IMR-90 (cell line): ENCODE data around the gene NAB2. TPM values are rescaled to one million over a fixed set of nuclear protein-coding genes. Genes with fewer than 3 reads are reported as not detected.

Experiments used
- ATAC-seq: fragments of 200-7000 bp; cut with Tn5 transposase; 2 replicates; pipeline ENCODE4 v1.9.1; 2020; ENCODE audit warnings: low read depth, mild to moderate bottlenecking, moderate library complexity
- BruUV-seq: library from RNA; stranded (reverse); fragments of 400-500 nt; replicated peaks from 2 replicates; lab custom pipeline; 2021; lab: Mats Ljungman, UMichigan
- CTCF ChIA-PET: fragments of 300-600 bp; formaldehyde crosslinking; extraction: SDS; loops from one replicate; lab custom pipeline; 2021; ENCODE audit warnings: antibody characterized with exemption; lab: Yijun Ruan, JAX
- POLR2A ChIA-PET: fragments of 300-600 bp; sonication (Branson Sonifier 250); formaldehyde crosslinking; loops from one replicate; lab custom pipeline; 2022; ENCODE audit warnings: antibody characterized with exemption; ENCODE audit not compliant: unreplicated experiment; lab: Charles Lee
- DNase-seq: peaks from one replicate; pipeline ENCODE4 v3.0.0; 2013
- H2AFZ ChIP-seq: replicated peaks from 2 replicates; pipeline ENCODE3; 2013; ENCODE audit warnings: low read length, mild to moderate bottlenecking; ENCODE audit not compliant: poor library complexity
- H2AK5ac ChIP-seq: 2 replicates; pipeline ENCODE4 v1.6.1; 2013; ENCODE audit warnings: low read depth, low read length, inconsistent platforms
- H2AK9ac ChIP-seq: replicated peaks from 2 replicates; pipeline ENCODE3; 2013; ENCODE audit warnings: mild to moderate bottlenecking, low read depth, low read length, moderate library complexity; ENCODE audit not compliant: poor library complexity
- H2BK120ac ChIP-seq: 2 replicates; pipeline ENCODE4 v1.6.1; 2013; ENCODE audit warnings: low read depth, low read length, inconsistent platforms
- H2BK15ac ChIP-seq: 3 replicates; pipeline ENCODE4 v1.6.1; 2013; ENCODE audit warnings: low read depth, low read length, inconsistent platforms
- H2BK20ac ChIP-seq: 2 replicates; pipeline ENCODE4 v1.6.1; 2013; ENCODE audit warnings: low read depth, mild to moderate bottlenecking, inconsistent platforms, low read length, moderate library complexity
- H2BK5ac ChIP-seq: 2 replicates; pipeline ENCODE4 v1.6.1; 2013; ENCODE audit warnings: mild to moderate bottlenecking, low read depth, low read length, inconsistent platforms; ENCODE audit not compliant: poor library complexity, severe bottlenecking
- H3K14ac ChIP-seq: replicated peaks from 2 replicates; pipeline ENCODE4 v1.6.1; 2013; ENCODE audit warnings: low read depth, low read length, inconsistent platforms
- H3K18ac ChIP-seq: 2 replicates; pipeline ENCODE4 v1.6.1; 2013; ENCODE audit warnings: low read depth, low read length, control low read depth
- H3K23ac ChIP-seq: 2 replicates; pipeline ENCODE4 v1.6.1; 2013; ENCODE audit warnings: low read depth, low read length, inconsistent platforms
- H3K27ac ChIP-seq: 2 replicates; pipeline ENCODE4 v1.5.1; 2013; ENCODE audit warnings: mild to moderate bottlenecking, control low read depth, low read length; ENCODE audit not compliant: insufficient read depth
- H3K27me3 ChIP-seq: 2 replicates; pipeline ENCODE4 v1.6.1; 2013; ENCODE audit warnings: low read length; ENCODE audit not compliant: control insufficient read depth, insufficient read depth
- H3K36me3 ChIP-seq: 2 replicates; pipeline ENCODE4 v1.6.1; 2013; ENCODE audit warnings: low read length, mixed read lengths; ENCODE audit not compliant: control insufficient read depth, insufficient read depth
- H3K4ac ChIP-seq: 2 replicates; pipeline ENCODE4 v1.6.1; 2013; ENCODE audit warnings: low read depth, low read length, inconsistent platforms
- H3K4me1 ChIP-seq: 2 replicates; pipeline ENCODE4 v1.6.1; 2013; ENCODE audit warnings: low read length, mixed read lengths; ENCODE audit not compliant: control insufficient read depth, insufficient read depth
- H3K4me2 ChIP-seq: 2 replicates; pipeline ENCODE4 v1.6.1; 2013; ENCODE audit warnings: low read depth, mild to moderate bottlenecking, control low read depth, low read length, moderate library complexity
- H3K4me3 ChIP-seq: 2 replicates; pipeline ENCODE4 v1.5.1; 2013; ENCODE audit warnings: low read depth, mild to moderate bottlenecking, control low read depth, low read length, moderate library complexity; ENCODE audit not compliant: insufficient read depth
- H3K56ac ChIP-seq: 2 replicates; pipeline ENCODE4 v1.6.1; 2013; ENCODE audit warnings: low read length, inconsistent platforms; ENCODE audit not compliant: insufficient read depth; ENCODE audit errors: extremely low read depth
- H3K79me1 ChIP-seq, 2 experiments: 2 replicates each; pipeline ENCODE4 v1.6.1; 2013; ENCODE audit warnings: low read length in 2 of 2, inconsistent platforms in 1 of 2, low read depth in 1 of 2
- H3K9ac ChIP-seq: 2 replicates; pipeline ENCODE4 v1.6.1; 2013; ENCODE audit warnings: low read depth, low read length, control low read depth
- H3K9me1 ChIP-seq: 2 replicates; pipeline ENCODE4 v1.6.1; 2013; ENCODE audit warnings: low read length, inconsistent platforms; ENCODE audit not compliant: insufficient read depth
- H3K9me3 ChIP-seq: 2 replicates; pipeline ENCODE4 v1.6.1; 2013; ENCODE audit warnings: low read length; ENCODE audit not compliant: control insufficient read depth, insufficient read depth
- H4K20me1 ChIP-seq: 2 replicates; pipeline ENCODE4 v1.6.1; 2013; ENCODE audit warnings: low read length, inconsistent platforms; ENCODE audit not compliant: insufficient read depth
- H4K5ac ChIP-seq: 2 replicates; pipeline ENCODE4 v1.6.1; 2013; ENCODE audit warnings: mild to moderate bottlenecking, low read depth, low read length, control low read depth
- H4K8ac ChIP-seq, 2 experiments: 2 replicates each; pipeline ENCODE4 v1.6.1; 2013; ENCODE audit warnings: low read depth in 2 of 2, low read length in 2 of 2, control low read depth in 1 of 2, inconsistent platforms in 1 of 2
- H4K91ac ChIP-seq: 2 replicates; pipeline ENCODE4 v1.6.1; 2013; ENCODE audit warnings: low read depth, low read length, inconsistent platforms; ENCODE audit not compliant: insufficient read depth
- BHLHE40 ChIP-seq: fragments of 150-350 bp; IDR thresholded peaks from 2 replicates; pipeline ENCODE4 v1.6.1; 2016; ENCODE audit warnings: mild to moderate bottlenecking, low read depth, low read length
- CEBPB ChIP-seq: IDR thresholded peaks from 2 replicates; pipeline ENCODE4 v1.6.1; 2012; ENCODE audit warnings: low read depth, low read length, improper control_type of control experiment
- CHD1 ChIP-seq: IDR thresholded peaks from 2 replicates; pipeline ENCODE4 v1.6.1; 2012; ENCODE audit warnings: low read depth, low read length, improper control_type of control experiment
- CTCF ChIP-seq: conservative IDR thresholded peaks from 2 replicates; pipeline ENCODE4 v1.5.1; 2012; ENCODE audit warnings: mild to moderate bottlenecking, low read depth, low read length, improper control_type of control experiment
- ELK1 ChIP-seq: fragments of 150-350 bp; IDR thresholded peaks from 2 replicates; pipeline ENCODE4 v1.6.1; 2016; ENCODE audit warnings: low read depth, mild to moderate bottlenecking, low read length, moderate library complexity, borderline replicate concordance
- FOS ChIP-seq: fragments of 150-350 bp; IDR thresholded peaks from 2 replicates; pipeline ENCODE4 v1.6.1; 2016; ENCODE audit warnings: low read depth, low read length
- MAFK ChIP-seq: IDR thresholded peaks from 2 replicates; pipeline ENCODE4 v1.6.1; 2012; ENCODE audit warnings: low read depth, low read length, improper control_type of control experiment
- MAZ ChIP-seq: IDR thresholded peaks from 2 replicates; pipeline ENCODE4 v1.6.1; 2012; ENCODE audit warnings: low read depth, mild to moderate bottlenecking, low read length, improper control_type of control experiment, moderate library complexity, borderline replicate concordance
- MXI1 ChIP-seq: IDR thresholded peaks from 2 replicates; pipeline ENCODE4 v1.6.1; 2012; ENCODE audit warnings: low read depth, mild to moderate bottlenecking, low read length, moderate library complexity, borderline replicate concordance
- NFE2L2 ChIP-seq: fragments of 150-350 bp; IDR thresholded peaks from 2 replicates; pipeline ENCODE4 v1.6.1; 2016; ENCODE audit warnings: low read depth, mild to moderate bottlenecking, low read length
- POLR2A ChIP-seq: IDR thresholded peaks from 2 replicates; pipeline ENCODE4 v1.6.1; 2012; ENCODE audit warnings: mild to moderate bottlenecking, low read depth, low read length
- RAD21 ChIP-seq: IDR thresholded peaks from 2 replicates; pipeline ENCODE4 v1.6.1; 2012; ENCODE audit warnings: low read length, improper control_type of control experiment
- RCOR1 ChIP-seq: IDR thresholded peaks from 2 replicates; pipeline ENCODE4 v1.6.1; 2012; ENCODE audit warnings: mild to moderate bottlenecking, low read length, improper control_type of control experiment; ENCODE audit not compliant: insufficient replicate concordance
- RFX5 ChIP-seq: IDR thresholded peaks from 2 replicates; pipeline ENCODE4 v1.8.0; 2012; ENCODE audit warnings: low read depth, mild to moderate bottlenecking, low read length, moderate library complexity
- SMC3 ChIP-seq: fragments of 150-350 bp; IDR thresholded peaks from 2 replicates; pipeline ENCODE4 v1.6.1; 2016; ENCODE audit warnings: low read depth, mild to moderate bottlenecking, antibody characterized with exemption, low read length, moderate library complexity
- USF2 ChIP-seq: fragments of 150-350 bp; IDR thresholded peaks from 2 replicates; pipeline ENCODE4 v1.6.1; 2017; ENCODE audit warnings: mild to moderate bottlenecking, antibody characterized with exemption, low read length, low read depth
- WGBS, 2 experiments: methylation state at CpG; one replicate each; pipeline versions ENCODE4 v1.1.5 to v1.1.7; 2013; ENCODE audit warnings: missing lambda C conversion rate in 2 of 2; ENCODE audit not compliant: insufficient read length in 1 of 2; ENCODE audit errors: extremely low coverage in 2 of 2; 5-methylcytosine and 5-hydroxymethylcytosine counted together
- dilution Hi-C: fragments of 300-500 bp; cut with HindIII; formaldehyde crosslinking; loops from one replicate; pipeline ENCODE4 v1.14.3; 2018; ENCODE audit warnings: low sequenced_read_pairs; ENCODE audit not compliant: unreplicated experiment
- in situ Hi-C: fragments of 300-500 bp; cut with MboI; formaldehyde crosslinking; loops from 3 replicates; pipeline ENCODE4 v1.14.3; 2019; ENCODE audit warnings: low sequenced_read_pairs, inconsistent platforms, mixed read lengths
- intact Hi-C: fragments of 100-400 bp; cut with micrococcal nuclease; formaldehyde crosslinking; loops from 2 replicates; pipeline ENCODE4 v1.10.0; 2022
- polyA plus RNA-seq, 3 experiments: library from polyadenylated mRNA; depleted of rRNA; stranded (reverse); fragments of >200 nt; gene quantifications; 2 replicates each; pipeline ENCODE4 v1.2.3, GENCODE V29; 2012; ENCODE audit warnings: low replicate concordance in 1 of 3
- total RNA-seq: library from RNA; depleted of rRNA; stranded (reverse); fragments of >200 nt; gene quantifications from 2 replicates; pipeline ENCODE4 v1.2.3, GENCODE V29; 2012

Gene NAB2
- total and polyA plus RNA-seq, 2 of the 4 experiments (the other 2 are of a cell fraction) = 65.1 to 68.8 TPM

- Histone ChIP-seq H3K79me1 (no peaks in the 10 kb centered on the region), H3K9ac (no peak overlapping the region), H3K9me1 (peaks cover 8% of the 10 kb centered on the region), H3K4me1 (peaks cover 8% of the 10 kb centered on the region), H3K36me3 (no peaks in the 10 kb centered on the region), H3K14ac (peak overlapping the region; percentile 71), H4K5ac (peak overlapping the region; percentile 86; the same call in 1 of the 2 replicates), H4K91ac (peak overlapping the region; percentile 41), H2BK5ac (peak overlapping the region; percentile 42), H3K4ac (peak overlapping the region; percentile 58), H2BK15ac (peak overlapping the region; percentile 5; the same call in 1 of the 3 replicates), H3K56ac (no peak overlapping the region), H3K4me3 (no peak overlapping the region), H2AFZ (peak overlapping the region; percentile 83), H2BK20ac (peak overlapping the region; percentile 71; the same call in 1 of the 2 replicates), H4K20me1 (no peaks in the 10 kb centered on the region), H3K27ac (no peak overlapping the region), H3K27me3 (no peaks in the 10 kb centered on the region), H4K8ac (peak overlapping the region; percentile 8 to 86; a peak in 3 of 4 replicates), H2BK120ac (peak overlapping the region; percentile 46), H2AK5ac (peak overlapping the region; percentile 75; the same call in 1 of the 2 replicates), H3K9me3 (no peaks in the 10 kb centered on the region; the same call in 1 of the 2 replicates), H3K4me2 (no peak overlapping the region), H2AK9ac (peak overlapping the region; percentile 18), H3K23ac (peak overlapping the region; percentile 13; the same call in 1 of the 2 replicates), H3K18ac (peak overlapping the region; percentile 53; the same call in 1 of the 2 replicates)
- ATAC-seq (peak; percentile 32), DNase-seq (peak; percentile 31)
- TF ChIP-seq ELK1 = no peak
- TF ChIP-seq RAD21 = no peak
- TF ChIP-seq RCOR1 = no peak
- TF ChIP-seq CTCF = no peak
- no peak for TF ChIP-seq MAFK
- no peak for TF ChIP-seq SMC3
- TF ChIP-seq POLR2A = no peak
- TF ChIP-seq MAZ = no peak
- TF ChIP-seq CHD1 = no peak
- no peak for TF ChIP-seq RFX5
- no peak for TF ChIP-seq BHLHE40
- no peak for TF ChIP-seq MXI1
- TF ChIP-seq NFE2L2 = no peak
- TF ChIP-seq FOS = no peak
- TF ChIP-seq USF2 = no peak
- no peak for TF ChIP-seq CEBPB
- POLR2A ChIA-PET = no interaction called here
- intact Hi-C loops (no loop called here), dilution Hi-C loops (no loop called here), in situ Hi-C loops (no loop called here)
- 100% methylated on average over 1 of the region's 1 CpG; no CpG with 5 or more reads in 1 of the 2 experiments for WGBS, 2 experiments
- CTCF ChIA-PET = no interaction called here
- BruUV-seq = no TSS peak
Observed at GRCh38 chr12:57118711-57119271, 29.9 kb downstream of the NAB2 start.
